SW480 (cell line): ENCODE data around the gene ARHGAP40.
A peak's percentile ranks its signal among the peaks of the same experiment; 100 is the strongest.

Experiments used
- DNase-seq: peaks from one replicate; pipeline ENCODE4 v3.0.0-alpha.2; 2016; ENCODE audit warnings: low spot score

The ARHGAP40 gene

GRCh38 chr20:38685271-38685670, 83.7 kb downstream of the ARHGAP40 start:
- DNase-seq, result no peak

GRCh38 chr20:38685853-38686473, 84.4 kb downstream of the ARHGAP40 start:
- DNase-seq, result peak; percentile 59

GRCh38 chr20:38692436-38693411, 91.1 kb downstream of the ARHGAP40 start:
- peak; percentile 69 for DNase-seq

GRCh38 chr20:38697306-38697705, 95.7 kb downstream of the ARHGAP40 start:
- no peak for DNase-seq

GRCh38 chr20:38698541-38698940, 96.9 kb downstream of the ARHGAP40 start:
- no peak for DNase-seq

- no peak for DNase-seq
Observed at GRCh38 chr20:38700141-38700540, 98.5 kb downstream of the ARHGAP40 start.
